ENCODE measurements around the gene C11orf58.

- TF ChIP-seq POLR2AphosphoS5 (IDR thresholded peaks at IDR 0.05) = peak in 2 of 3 donors; percentile 50 to 58
- TF ChIP-seq CTCF (IDR thresholded peaks at IDR 0.05 in 8 of 11, conservative IDR thresholded peaks at IDR 0.05 in 3 of 11) = no peak
These were observed 20.1 kb downstream of the C11orf58 start for GRCh38 chr11:16758382-16759024.

All from spleen (tissue), 7 donors.